Superior temporal gyrus (tissue), 1 donor: ENCODE results near the gene TUBB1.
A peak's percentile ranks its signal among the peaks of the same experiment; 100 is the strongest.

Source experiments
- DNase-seq: peaks from one replicate; pipeline ENCODE4 v3.0.0-alpha.2; 2016; ENCODE audit errors: extremely low spot score

TUBB1 gene

DNA sequence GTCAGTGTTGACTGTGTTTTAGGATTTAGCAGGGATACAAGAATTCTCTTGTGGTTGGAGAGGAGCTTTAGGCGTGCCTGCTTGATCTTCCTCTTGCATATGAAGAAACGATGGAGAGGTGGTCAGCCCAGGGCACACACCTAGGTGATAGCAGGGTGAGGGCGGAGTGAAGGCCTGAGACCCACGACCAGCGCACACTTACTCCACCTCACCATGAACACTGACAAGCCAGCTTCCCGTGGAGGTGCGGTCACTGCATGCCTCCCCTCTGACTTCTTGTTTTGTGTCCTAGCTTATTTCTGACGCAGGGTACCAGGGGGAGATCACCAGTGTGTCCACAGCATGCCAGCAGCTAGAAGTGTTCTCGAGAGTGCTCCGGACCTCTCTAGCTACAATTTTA is 30.0 kb upstream of the TUBB1 start:
- no peak for DNase-seq

GRCh38 chr20:58990651-58991445 is 28.4 kb upstream of the TUBB1 start:
- no peak for DNase-seq

- DNase-seq: peak; percentile 36
Measured at GRCh38 chr20:58991715-58992114, 27.5 kb upstream of the TUBB1 start.

- no peak for DNase-seq
Measured at GRCh38 chr20:58992911-58993310, 26.3 kb upstream of the TUBB1 start.

DNA sequence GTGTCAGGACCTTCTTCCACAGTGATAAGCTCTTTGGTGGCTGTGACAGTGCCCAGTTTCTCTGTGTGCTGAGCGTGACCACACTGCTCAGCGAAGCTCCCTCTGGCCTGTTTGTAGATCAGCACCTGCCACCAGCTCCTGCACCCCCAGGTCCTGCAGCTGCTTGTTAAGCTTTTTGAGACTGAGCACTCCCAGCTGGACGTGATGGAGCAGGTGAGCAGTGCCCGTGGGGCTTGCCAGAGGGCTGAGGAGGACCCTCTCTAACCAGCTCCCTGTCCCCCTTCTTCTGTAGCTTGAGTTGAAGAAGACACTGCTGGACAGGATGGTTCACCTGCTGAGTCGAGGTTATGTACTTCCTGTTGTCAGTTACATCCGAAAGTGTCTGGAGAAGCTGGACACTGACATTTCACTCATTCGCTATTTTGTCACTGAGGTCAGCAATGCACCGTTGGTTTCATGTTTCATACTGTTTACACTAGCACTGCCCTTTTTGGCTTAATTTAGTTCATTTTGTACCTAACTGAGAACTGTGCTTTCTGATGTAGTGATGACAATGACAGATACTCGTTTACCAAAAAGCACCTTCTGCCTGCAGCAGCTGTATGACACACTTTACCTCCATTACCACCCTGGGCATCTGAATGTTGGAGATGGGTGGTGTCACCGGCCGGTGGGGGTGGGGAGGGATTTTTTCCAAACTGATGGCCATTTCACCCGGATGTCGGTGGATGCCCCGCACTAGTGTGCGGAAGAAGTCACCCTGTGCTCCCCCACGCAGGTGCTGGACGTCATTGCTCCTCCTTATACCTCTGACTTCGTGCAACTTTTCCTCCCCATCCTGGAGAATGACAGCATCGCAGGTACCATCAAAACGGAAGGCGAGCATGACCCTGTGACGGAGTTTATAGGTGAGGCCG is 25.6 kb upstream of the TUBB1 start:
- DNase-seq: no peak

GRCh38 chr20:58994390-58995159 is 24.7 kb upstream of the TUBB1 start:
- no peak for DNase-seq

- DNase-seq: no peak
Measured at GRCh38 chr20:58995461-58996225, 23.6 kb upstream of the TUBB1 start.

DNA sequence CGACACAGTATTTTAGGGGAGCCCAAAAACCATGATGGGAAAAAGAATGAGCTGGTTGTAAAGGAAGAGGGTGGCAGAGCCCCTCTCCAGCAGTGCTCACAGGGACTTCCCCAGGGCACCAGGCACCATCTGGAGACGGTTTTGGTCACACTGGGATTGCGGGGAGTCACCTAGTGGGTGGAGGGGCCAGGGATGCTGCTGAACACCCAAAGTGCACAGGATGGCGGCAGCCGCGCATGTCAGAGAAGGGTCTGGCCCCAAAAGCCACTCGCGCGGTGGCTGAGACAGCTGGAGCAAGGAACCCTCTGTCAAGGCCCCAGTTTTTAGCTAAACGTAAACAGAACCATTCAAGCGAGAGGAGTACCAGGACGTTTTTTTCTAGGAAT is 23.0 kb upstream of the TUBB1 start:
- no peak for DNase-seq

DNA sequence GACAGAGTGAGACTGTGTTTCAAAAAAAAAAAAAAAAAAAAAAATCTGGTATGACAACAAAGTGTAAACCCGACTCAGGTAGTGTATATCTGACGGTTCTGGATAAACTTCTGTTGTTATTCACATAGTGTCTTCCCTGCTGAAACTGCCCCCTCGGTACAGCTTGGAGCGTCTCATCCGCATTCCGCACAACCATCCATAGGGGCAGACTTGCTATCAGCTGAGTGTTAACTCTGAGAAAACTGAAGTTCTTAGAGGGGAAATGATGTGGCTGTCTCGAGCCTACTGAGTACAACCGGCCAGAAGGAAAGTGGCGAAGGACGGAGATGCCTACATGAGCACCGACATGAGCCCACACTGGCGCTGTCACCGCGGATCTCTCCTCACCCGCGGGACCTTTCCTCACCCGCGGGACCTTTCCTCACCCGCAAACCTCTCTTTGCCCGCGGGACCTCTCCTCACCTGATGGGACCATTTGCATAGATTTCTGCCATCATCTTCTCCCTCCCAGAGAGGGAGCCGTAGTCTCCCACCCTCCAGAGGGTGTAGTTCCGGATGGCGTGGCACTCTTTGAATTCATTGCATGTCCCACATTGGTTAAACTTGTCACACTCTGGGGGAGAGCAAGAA is 22.0 kb upstream of the TUBB1 start:
- no peak for DNase-seq

- no peak for DNase-seq
Measured at GRCh38 chr20:58998656-58999055, 20.6 kb upstream of the TUBB1 start.

GRCh38 chr20:59000326-59000725 is 18.9 kb upstream of the TUBB1 start:
- DNase-seq: no peak

- no peak for DNase-seq
Measured at GRCh38 chr20:59001068-59001448, 18.2 kb upstream of the TUBB1 start.

GRCh38 chr20:59001449-59002171 is 17.6 kb upstream of the TUBB1 start:
- DNase-seq: no peak

DNA sequence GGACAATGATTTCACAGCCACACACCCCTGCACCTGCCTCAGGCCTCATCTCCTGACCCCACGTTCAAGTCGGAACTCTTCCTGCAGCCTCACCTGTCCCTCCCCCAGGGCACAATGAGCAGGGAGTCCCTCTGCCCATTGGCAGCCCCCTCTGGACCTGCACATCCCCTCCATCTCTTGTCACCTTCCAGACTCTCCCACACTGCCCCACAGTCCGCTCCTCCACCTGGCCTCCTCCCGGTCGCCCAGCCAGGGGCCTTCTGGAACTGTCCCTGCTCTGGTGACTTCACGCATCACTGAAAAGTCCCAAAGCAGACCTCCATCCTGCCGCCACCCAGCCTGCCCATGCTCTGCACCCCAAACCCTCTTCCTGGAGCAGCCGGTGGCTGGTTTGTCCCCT is 16.8 kb upstream of the TUBB1 start:
- DNase-seq: no peak

DNA sequence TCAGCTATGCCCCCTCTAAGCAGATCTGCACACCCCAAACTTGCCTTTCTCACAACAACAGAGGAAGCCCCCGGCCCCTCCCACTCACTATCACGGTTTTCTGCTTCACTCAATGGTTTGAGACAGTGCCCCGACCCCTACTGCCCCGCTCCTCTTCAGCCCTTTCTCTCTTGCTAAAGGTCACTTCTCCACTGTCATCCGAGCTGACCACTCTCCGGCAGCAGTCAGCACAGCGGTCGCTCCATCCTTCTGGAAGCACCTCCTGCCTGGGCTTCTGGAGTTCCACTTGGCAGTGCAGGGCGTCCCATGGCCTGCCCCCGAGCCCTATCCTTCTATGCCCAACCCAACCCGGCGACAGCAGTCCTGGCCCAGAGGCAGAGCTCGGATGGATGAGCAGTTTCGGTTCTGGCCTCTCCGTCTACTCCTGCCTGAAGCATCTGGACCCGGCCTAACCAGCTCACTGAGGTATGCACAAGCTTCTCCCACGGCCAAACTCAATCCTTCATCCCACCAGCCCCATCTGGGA is 16.3 kb upstream of the TUBB1 start:
- DNase-seq: no peak

DNA sequence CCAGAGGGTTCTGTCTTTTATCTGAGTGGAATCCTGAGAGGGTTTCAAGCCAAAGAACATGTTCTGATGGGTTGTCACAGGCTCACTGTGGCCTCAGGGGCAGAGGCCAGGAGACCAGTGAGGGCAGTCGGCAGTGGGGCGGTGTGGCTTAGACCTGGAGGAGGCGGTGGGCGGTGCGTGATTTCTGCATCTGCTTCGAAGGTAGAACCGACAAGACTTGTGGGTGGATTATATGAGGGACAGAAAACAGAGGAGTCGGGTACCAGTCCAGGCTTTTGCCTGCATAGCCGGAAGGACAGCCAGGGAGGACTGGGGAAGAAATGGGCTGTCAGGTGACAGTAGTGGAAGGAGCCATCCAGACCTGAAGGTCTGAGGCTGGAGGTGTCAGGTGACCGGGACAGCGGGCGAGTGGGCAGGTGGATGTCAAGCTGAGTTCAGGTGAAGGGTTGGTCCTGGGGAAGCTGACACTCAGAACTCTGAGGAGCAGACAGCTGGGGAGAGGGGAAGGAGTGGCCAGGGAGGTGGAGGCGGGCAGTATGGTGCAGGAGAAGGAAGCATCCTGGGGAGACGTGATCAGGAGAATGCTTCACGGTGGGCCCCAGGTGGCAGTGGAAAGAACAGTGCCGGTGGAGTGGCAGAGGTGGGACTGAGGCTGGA is 15.3 kb upstream of the TUBB1 start:
- no peak for DNase-seq

DNA sequence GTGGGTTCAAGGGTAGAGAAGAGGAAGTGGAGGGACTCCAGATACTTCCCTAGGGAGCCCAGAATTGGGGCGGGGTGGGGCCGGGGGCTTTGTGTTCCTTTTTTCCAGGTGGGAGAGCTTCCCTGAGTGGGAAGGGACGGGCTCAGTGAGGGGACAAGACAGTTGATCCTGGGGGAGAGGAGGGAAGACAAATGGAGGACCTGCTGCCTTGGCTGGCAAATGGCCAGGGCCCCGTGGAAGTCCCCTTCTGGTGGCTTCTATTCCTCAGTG is 14.8 kb upstream of the TUBB1 start:
- no peak for DNase-seq

DNA sequence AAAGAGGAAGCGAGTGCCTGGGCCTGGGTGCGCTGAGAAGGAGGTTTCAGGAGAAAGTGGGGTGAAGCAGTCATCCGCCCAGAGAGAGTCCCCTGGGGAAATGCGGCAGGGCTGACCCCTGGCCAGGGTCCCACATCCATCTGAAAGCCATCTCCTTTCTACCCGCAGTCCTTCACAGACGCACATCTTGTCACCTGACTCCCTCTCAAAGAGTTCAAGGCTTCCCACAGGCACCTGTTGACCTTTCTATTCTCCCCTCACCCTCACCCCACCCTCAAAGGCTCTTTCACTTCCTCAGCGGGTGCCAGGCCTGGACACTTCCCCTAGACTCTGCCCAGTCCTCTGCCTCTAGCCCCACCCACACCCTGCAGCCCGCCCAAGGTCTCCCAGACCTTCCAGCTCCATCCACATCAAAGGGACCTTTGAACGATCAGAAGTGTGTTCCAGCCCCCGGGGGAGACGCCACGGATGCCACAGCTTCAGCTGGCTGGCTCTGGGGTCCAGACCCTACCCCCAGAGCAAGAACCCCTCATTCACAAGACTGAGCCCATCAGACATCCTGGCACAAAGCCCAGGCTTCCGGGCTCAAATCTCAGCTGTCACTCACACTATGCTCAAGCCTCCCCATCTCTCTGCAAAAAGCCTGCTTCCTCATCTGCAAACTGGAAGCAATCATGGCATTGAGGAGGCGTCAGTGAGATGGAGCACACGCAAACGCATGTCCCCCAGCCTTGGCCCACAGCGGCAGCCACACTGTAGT is 14.3 kb upstream of the TUBB1 start:
- DNase-seq: no peak

- DNase-seq: no peak
Measured at GRCh38 chr20:59005523-59006166, 13.6 kb upstream of the TUBB1 start.
